Astrocyte of the hippocampus (primary cell): ENCODE measurements around the gene VASH1.

ENCODE experiments used
- DNase-seq: peaks from one replicate; pipeline ENCODE4 v3.0.0; 2011; ENCODE audit warnings: low read depth, low spot score

The VASH1 gene

GRCh38 chr14:76830556-76830955 is 69.3 kb downstream of the VASH1 start:
- DNase-seq = no peak

- DNase-seq = no peak
Observed at GRCh38 chr14:76832503-76832988, 71.3 kb downstream of the VASH1 start.
